Measurements from ENCODE around the gene SAMD11. TPM values are rescaled to one million over a fixed set of nuclear protein-coding genes. Genes with fewer than 3 reads are reported as not detected.
"Not testable (repeated sequence)": the region's sequence is repeated elsewhere in the genome, so short reads cannot be mapped to it uniquely, and the experiment has no call there.

SAMD11 gene
- total RNA-seq, 1 donor from 2014 or later, result 4.9 TPM

DNA sequence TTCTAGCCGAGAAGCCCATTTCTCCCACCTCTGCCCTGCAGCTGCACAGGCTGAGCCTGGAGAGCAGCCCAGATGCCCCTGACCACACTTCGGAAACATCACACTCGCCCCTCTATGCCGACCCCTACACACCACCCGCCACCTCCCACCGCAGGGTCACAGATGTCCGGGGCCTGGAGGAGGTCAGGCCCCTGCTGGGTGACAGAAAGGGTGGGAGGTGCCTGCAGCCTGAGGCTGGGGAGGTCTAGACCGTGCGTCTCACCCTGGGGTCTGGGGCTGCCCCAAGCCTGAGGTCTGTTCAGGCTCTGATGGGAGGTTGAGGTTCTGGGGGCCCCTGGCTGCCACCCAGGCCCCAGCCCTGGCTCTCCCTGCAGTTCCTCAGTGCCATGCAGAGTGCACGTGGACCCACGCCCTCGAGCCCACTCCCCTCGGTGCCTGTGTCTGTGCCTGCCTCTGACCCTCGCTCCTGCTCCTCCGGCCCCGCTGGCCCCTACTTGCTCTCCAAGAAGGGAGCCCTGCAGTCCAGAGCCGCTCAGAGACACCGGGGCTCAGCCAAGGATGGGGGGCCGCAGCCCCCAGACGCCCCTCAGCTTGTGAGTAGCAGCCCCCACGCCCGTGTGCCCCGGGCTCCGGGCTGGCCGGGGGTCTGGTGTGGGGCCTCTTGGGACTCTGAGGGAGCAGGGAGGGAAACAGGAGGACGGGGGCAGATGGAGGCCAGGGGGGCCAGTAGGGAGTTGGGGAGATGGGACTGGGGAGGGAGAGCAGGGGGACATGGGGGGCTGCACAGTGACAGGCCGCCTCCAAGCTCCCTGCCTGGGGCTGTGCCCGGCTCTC is 50.0 kb downstream of the SAMD11 start:
- ATAC-seq (no peak), DNase-seq (ENCODE audit: low spot score) (no peak)

GRCh38 chr1:974293-974640 is 50.5 kb downstream of the SAMD11 start:
- no peak for ATAC-seq
- no peak for DNase-seq (ENCODE audit: low spot score)

GRCh38 chr1:974687-975328 is 51.1 kb downstream of the SAMD11 start:
- no peak for ATAC-seq

GRCh38 chr1:975365-975764 is 51.6 kb downstream of the SAMD11 start:
- ATAC-seq, result no peak
- DNase-seq (ENCODE audit: low spot score), result no peak

More at GRCh38 chr1:974687-975328, 51.1 kb downstream of the SAMD11 start:
- no peak for DNase-seq (ENCODE audit: low spot score)

- ATAC-seq (peak; percentile 57), DNase-seq (ENCODE audit: low spot score) (no peak)
These were observed 52.4 kb downstream of the SAMD11 start for GRCh38 chr1:975896-976683.

GRCh38 chr1:976791-977190 is 53.1 kb downstream of the SAMD11 start:
- DNase-seq (ENCODE audit: low spot score); ATAC-seq: not testable (repeated sequence)

DNA sequence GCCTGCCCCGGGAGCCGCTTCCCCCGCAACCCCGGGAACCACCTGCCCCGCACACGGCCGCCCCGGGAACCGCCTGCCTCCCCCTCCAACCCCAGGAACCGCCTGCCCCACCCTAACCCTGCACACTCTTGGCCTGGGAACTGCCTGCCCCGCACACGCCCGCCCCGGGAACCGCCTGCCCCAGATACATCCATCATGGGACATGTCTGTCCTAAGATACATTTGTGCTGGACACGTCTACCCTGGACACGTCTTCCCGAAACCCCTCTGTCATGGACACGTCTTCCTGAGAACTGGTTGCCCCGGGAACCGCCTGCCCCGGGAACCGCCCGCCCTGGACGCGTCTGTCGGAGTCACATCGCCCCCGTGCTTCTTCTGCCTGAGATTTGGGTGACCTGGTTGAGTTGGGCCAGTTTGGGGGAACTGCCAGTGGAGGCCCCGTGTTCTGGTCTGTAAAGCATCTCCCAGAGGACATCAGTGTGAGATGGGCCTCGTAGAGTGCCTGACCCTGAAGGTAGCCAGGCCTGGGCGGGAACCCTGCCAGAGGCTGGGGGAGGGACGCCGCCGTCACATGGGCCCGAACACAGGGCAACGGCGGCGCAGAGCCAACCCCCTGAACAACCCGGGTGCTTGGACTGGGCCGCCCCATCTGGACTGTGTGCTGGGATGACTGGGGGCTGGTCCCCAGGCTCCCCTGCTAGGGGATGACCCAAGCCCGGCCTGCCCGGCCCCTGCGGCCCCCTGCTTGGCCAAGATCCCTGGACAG is 54.5 kb downstream of the SAMD11 start:
- DNase-seq (ENCODE audit: low spot score), result no peak
- no peak for ATAC-seq

DNA sequence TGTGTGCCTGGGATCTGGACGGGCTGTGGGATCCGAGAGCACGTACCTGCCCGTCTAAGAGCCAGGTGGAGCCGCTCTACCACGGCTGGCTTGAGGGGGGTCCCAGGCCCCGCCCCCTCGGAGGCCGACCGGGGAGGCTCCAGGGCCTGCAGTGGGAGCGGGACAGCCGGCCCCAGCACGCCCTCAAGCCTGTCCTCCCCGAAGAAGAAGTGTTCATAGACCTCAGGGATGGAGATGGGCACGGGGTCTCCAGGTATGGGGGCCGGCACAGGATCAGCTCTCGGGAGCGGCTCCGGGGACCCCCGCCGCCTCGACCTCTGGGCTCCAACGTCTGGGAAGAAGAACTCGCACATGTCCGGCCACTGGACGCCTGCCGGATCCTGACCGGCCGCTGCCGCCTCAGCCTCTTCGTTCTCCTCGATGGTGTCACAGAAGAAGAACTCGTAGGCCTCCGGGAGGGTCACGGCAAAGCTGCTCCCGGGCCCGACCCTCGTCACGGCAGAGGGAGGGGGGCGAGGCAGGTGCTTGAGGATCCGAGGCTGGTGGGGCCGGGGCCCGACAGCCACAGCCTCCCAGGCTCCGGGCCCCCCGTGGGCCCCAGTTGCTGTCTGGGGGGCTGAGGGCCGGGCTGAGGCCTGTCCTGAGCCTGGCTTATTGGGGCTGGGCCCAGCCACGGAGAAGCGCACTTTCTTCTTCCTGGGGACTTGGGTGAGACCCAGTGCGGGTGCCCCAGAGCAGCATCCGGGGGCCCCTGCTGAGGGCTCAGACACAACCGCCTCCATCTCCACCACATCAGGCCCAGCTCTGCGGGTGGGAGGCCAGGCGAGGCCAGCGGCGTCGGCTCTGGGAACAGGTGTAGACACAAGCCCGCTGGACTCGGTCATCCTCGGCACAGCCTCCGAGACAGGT is 55.4 kb downstream of the SAMD11 start:
- no peak for DNase-seq (ENCODE audit: low spot score)
- ATAC-seq, result no peak

DNA sequence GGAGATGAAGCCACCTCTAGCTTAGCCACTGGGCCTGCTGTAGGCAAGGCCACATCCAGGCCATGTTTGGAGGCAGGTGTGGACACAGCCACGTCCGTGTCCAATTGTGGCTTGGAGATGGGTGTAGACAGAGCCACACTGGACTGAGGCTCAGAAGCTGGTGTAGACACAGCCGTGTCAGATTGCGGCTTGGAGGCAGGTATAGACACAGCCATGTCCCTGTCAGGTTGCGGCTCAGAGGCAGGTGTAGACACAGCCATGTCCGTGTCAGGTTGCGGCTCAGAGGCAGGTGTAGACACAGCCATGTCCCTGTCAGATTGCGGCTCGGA is 56.0 kb downstream of the SAMD11 start:
- ATAC-seq, result no peak
- DNase-seq (ENCODE audit: low spot score), result no peak

DNA sequence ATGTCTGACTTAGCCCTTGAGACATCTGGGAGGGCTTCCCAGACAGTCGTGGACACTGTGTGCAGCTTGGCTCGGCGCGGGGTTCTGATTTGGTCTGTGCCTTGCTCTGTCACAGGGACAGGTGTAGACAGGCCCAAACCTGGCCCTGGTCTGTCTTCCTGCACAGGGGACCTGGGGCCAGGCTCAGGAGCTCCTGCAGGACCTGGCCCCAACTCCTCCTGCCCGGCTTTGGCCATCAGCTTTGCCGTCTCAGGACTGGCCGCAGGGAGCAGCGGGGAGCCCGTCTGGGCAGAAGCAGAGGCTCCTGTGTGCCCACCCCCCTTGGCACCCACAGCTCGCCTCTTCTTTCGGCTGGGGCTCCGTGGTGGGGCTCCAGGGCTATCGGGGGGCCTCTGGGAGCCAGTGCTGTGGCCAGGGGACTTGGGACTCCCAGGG is 56.4 kb downstream of the SAMD11 start:
- ATAC-seq (no peak), DNase-seq (ENCODE audit: low spot score) (no peak)

DNA sequence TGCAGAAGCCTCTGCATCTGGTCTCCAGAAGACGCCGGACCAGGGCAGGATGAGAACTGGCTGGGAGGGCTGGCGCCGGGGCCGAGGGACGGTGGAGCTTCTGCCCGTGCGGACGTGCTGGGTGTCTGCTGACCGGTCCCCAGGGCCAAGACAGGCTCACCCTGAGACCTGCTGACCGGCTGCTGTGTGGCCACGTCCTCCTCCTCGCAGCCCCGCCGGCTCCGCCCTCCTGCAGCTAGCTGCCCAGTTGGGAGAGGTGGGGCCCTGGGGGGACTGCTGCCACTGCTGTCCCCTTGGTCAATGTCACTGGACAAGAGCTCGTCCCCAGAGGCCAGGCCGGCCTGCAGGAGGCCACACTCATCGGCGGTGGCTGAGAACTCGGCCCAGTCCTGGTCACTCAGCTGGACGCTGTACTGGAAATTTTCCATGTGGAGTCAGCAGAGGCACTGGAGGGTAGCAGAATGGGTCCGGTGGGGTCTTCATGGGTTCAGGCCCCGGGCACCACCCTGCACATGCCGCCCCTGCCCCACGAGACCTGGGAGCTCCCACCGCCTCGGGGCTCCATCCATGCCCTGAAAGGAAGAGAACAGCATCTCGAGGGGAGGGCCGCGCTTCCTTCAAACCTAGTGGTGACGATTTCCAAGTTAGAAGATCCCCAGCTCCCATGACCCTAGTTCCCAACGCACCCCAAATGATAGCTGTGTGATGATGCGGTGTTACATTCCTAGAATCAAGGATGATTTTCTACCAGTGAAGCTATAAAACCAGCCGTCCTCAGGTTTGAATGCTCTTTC is 57.1 kb downstream of the SAMD11 start:
- DNase-seq (ENCODE audit: low spot score) (no peak), ATAC-seq (peak; percentile 36)

DNA sequence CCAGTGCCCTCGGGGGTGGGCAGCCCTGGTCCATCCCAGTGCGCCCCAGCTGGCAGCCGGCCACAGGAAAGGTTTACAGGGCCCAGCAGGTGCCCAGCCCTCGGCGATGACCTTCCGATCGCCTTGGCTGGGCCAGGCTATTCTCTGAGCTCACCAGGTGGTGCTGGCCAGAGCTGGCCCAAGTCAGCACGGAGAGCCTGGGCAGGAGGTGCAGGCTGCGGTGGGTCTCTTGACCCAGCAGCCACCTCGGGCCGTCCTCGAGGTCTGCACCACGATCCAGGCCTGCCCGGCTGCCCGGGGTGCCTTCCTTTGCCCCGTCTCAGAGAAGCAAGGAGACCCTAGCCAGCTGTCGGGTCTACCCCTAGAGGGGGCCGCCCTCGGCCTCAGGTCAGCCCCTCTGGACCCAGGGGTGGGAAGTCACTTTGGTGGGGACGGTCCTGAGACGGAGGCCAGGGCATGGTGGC is 57.8 kb downstream of the SAMD11 start:
- no peak for DNase-seq (ENCODE audit: low spot score)
- ATAC-seq, result no peak

DNA sequence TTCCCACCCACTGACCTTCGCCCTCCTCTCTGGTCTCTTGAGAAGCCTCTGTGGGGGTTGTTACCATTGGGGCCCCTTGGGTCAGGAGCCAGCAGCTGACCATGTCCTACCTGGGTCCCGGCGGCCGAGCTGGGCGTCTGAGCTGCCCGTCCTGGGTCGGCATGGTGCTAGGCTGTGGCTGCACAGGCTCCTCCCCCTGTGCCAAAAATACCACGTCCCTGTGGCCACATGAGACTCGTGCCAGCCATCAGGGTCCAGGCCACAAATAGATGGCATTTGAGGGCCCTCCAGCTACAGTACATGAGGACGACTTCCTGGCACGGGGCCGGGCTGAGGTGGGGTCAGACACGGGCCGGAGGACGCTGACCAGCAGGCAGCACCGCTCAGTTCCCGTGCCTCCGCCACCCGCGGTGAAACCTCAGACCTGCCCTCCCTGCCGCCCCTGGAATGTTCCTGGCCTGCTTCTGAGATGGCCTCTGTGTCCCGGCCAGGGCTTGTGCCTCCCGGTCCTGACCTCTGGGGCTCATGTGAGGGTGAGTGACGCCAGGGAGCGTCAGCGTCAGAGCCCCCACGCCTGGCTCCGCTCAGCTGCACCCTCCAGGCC is 58.3 kb downstream of the SAMD11 start, which contains the start of gene PERM1:
TSS of gene PERM1 (minus strand) at position 139 of the 604 bp plus-strand sequence. CDS start 1,064 bp downstream, outside the sequence.
- no peak for DNase-seq (ENCODE audit: low spot score)

DNA sequence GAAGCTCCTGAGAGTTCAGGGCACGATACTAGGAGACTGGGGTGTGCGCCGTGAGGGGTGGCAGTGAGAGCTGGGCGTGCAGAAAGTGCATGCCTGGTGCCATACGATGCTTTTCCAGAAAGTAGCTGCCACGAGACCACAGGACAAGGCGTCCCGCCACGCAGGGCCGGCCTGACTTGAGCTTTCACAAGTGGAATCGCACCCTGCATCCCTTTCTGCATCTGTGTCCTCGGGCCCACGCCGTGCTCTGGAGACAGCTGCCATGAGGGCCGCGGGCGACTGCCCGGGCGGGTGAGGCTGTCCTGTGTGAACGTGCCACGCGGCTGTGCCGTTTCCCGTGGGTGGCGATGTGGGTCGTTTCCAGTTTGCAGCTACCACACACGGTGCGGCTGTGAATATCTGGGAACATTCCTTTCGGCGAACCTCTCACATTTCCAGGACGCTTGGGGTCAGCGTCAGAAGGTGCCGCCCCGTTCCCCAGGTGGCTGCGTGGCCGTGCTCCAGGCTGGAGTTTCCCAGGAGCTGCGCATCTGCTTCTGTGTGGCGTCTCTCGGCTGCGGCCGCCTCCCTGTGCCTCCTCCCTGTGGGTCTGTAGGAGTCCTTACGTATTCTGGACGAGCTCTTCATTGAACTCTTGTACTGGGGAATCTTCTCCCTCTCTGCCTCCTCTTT is 59.2 kb downstream of the SAMD11 start:
- DNase-seq (ENCODE audit: low spot score), result no peak
- no peak for ATAC-seq

More for the DNA sequence above, 58.3 kb downstream of the SAMD11 start, which contains the start of gene PERM1:
- no peak for ATAC-seq

DNA sequence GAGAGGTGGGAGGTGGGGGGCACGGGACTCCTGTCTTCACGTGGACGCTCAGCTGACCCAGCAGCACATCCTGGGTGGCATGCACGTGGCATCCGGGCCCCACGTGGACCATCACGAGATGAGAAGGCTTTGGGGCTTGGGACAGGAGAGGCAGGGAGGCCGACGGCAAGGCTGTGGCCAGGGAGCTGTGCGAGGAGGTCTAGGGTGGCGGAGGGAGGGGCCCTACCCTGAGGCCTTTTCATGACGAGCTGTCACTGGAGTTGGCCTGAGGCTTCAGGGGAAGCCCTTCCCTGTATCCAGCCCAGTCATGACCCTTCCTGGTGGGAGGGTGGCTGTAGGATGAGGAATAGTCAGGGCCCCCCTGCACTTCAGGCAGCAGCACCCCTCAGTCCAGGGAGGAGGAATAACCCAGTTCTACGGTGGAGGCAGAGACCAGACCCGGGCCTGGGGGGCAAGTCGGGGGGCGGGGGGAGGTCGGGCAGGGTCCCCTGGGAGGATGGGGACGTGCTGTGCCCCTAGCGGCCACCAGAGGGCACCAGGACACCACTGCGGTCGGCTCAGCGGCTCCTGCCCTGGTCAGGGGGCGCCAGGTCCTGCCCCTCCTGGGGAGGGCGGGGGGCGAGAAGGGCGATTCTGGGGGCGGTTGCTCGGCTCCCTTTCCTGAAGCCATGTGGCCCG is 60.2 kb downstream of the SAMD11 start:
- DNase-seq (ENCODE audit: low spot score), result no peak
- peak; percentile 86 for ATAC-seq

- ATAC-seq, result no peak
- no peak for DNase-seq (ENCODE audit: low spot score)
These were observed 60.7 kb downstream of the SAMD11 start for GRCh38 chr1:984476-984814.

GRCh38 chr1:985126-985525 is 61.4 kb downstream of the SAMD11 start:
- ATAC-seq, result no peak
- DNase-seq (ENCODE audit: low spot score), result no peak

Data from left lobe of liver (tissue), 2 donors.